ENCODE data around the gene SLC25A17. TPM values are rescaled to one million over a fixed set of nuclear protein-coding genes. Genes with fewer than 3 reads are reported as not detected.
"Not testable (repeated sequence)": the region's sequence is repeated elsewhere in the genome, so short reads cannot be mapped to it uniquely, and the experiment has no call there.

Gene SLC25A17
- total RNA-seq, 1 experiment from 2014 or later = 28.1 TPM

DNA sequence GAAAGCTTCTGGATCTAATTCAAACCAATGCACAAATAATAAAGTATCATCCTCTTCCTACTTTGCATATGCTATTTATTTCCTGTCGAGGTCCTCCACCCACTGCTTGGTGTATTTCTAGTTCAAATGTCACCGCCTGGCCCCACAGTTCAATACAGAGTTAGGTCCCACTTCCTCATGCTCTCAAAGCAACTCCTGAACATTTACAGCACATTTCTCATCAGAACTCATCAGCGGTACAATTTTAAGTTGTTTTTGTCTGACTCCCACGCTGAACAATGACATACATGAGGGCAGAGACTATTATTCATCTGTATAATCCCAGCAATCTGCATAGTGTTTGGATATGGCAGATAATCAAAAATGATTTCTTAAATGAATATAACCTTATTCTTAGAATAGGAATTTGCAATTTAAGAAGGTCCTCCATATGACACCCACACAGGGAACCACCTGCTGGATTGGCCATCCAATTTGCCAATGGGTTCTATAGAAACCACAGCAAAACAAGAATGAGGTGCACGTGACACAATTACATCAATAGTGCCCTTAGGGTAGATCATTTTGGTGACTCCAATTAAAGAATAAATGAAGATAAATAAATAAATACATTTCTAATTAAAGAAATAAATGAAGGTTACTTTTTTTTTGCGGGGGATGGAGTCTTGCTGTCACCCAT is 54.2 kb downstream of the SLC25A17 start:
- Histone ChIP-seq H3F3A (ENCODE audit: insufficient read depth, low read depth) (peaks cover 3% of the 10 kb centered on the region; the same call in 1 of the 2 replicates), H3K4me3 (no peak overlapping the region), H2AFZ (no peak overlapping the region), H4K20me1 (ENCODE audit: insufficient read depth) (no peaks in the 10 kb centered on the region), H3K79me2 (ENCODE audit: low read depth) (no peaks in the 10 kb centered on the region), H3K4me2 (no peak overlapping the region), H3K9me2 (ENCODE audit: insufficient read depth) (no peaks in the 10 kb centered on the region), H3K36me3 (ENCODE audit: low read depth) (peaks cover 8% of the 10 kb centered on the region; the same call in 1 of the 2 replicates), H3K9me3 (ENCODE audit: insufficient read depth, low read depth) (no peaks in the 10 kb centered on the region), H3K4me1 (replicated peaks; ENCODE audit: insufficient read depth) (no peaks in the 10 kb centered on the region), H3K27ac (no peak overlapping the region), H3K27me3 (ENCODE audit: insufficient read depth, low read depth) (no peaks in the 10 kb centered on the region)
- intact Hi-C loops (cut with micrococcal nuclease; ENCODE audit: unreplicated experiment) = no loop called here
- POLR2A ChIA-PET (ENCODE audit: unreplicated experiment) = interaction anchor here (0.6 kb wide), 1 partner anchor 174 kb away, joined by 4 read pairs; no protein-coding TSS in a partner anchor
- CTCF ChIA-PET = no interaction called here
- BruUV-seq (replicated peaks) = no TSS peak
- TF ChIP-seq EZH2 (IDR thresholded peaks at IDR 0.05; ENCODE audit: low read depth) (no peak), CTCF (conservative IDR thresholded peaks at IDR 0.05) (no peak)
- no peak for DNase-seq

GRCh38 chr22:40759294-40759840 is 59.8 kb downstream of the SLC25A17 start:
- H3K27ac ChIP-seq = no peak overlapping the region
- no peaks in the 10 kb centered on the region for H3K79me2 ChIP-seq (ENCODE audit: low read depth)
- no peak for DNase-seq
- no peaks in the 10 kb centered on the region for H3K27me3 ChIP-seq (ENCODE audit: insufficient read depth, low read depth)
- no peaks in the 10 kb centered on the region for H3K9me3 ChIP-seq (ENCODE audit: insufficient read depth, low read depth)
- H2AFZ ChIP-seq = no peak overlapping the region
- no peaks in the 10 kb centered on the region for H4K20me1 ChIP-seq (ENCODE audit: insufficient read depth)
- CTCF ChIA-PET = interaction anchor here (0.6 to 1.9 kb wide), 10 partner anchors 13 to 322 kb away, joined by 3 to 18 read pairs (median 8); no protein-coding TSS in a partner anchor
- peaks cover 14% of the 10 kb centered on the region for H3F3A ChIP-seq (ENCODE audit: insufficient read depth, low read depth)
- intact Hi-C loops (cut with micrococcal nuclease; ENCODE audit: unreplicated experiment) = no loop called here
- peaks cover 22% of the 10 kb centered on the region for H3K4me1 ChIP-seq (replicated peaks; ENCODE audit: insufficient read depth)
- no peak overlapping the region for H3K4me3 ChIP-seq
- H3K4me2 ChIP-seq = no peak overlapping the region
- TF ChIP-seq CTCF (conservative IDR thresholded peaks at IDR 0.05) (no peak), EZH2 (IDR thresholded peaks at IDR 0.05; ENCODE audit: low read depth) (no peak)
- no TSS peak for BruUV-seq (replicated peaks)
- H3K9me2 ChIP-seq (ENCODE audit: insufficient read depth) = no peaks in the 10 kb centered on the region
- no peaks in the 10 kb centered on the region for H3K36me3 ChIP-seq (ENCODE audit: low read depth)
- POLR2A ChIA-PET (ENCODE audit: unreplicated experiment) = interaction anchor here (0.7 kb wide), 1 partner anchor 44 kb away, joined by 7 read pairs; no protein-coding TSS in a partner anchor

DNA sequence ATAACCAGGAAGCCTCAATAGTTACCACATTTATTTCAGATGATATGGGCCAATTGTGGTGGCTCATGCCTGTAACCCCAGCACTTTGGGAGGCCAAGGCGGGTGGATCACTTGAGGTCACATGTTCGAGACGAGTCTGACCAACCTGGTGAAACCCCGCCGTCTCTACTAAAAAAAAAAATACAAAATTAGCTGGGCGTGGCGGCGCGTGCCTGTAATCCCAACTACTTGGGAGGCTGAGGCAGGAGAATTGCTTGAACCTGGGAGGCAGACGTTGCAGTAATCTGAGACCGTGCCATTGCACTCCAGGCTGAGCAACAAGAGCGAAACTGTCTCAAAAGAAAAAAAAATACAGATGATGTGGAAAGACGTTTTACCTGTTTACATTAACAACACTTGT is 60.3 kb downstream of the SLC25A17 start:
- DNase-seq; H2AFZ ChIP-seq; H3K27me3 ChIP-seq (ENCODE audit: insufficient read depth, low read depth); H3K79me2 ChIP-seq (ENCODE audit: low read depth); H4K20me1 ChIP-seq (ENCODE audit: insufficient read depth); BruUV-seq (replicated peaks); H3K27ac ChIP-seq; H3K9me2 ChIP-seq (ENCODE audit: insufficient read depth); intact Hi-C loops (cut with micrococcal nuclease; ENCODE audit: unreplicated experiment); H3K4me2 ChIP-seq; H3K36me3 ChIP-seq (ENCODE audit: low read depth); H3K9me3 ChIP-seq (ENCODE audit: insufficient read depth, low read depth); H3K4me3 ChIP-seq: not testable (repeated sequence)
- ChIA-PET CTCF (interaction anchor here (1.9 kb wide), 1 partner anchor 75 kb away, joined by 13 read pairs; no protein-coding TSS in a partner anchor), POLR2A (ENCODE audit: unreplicated experiment) (interaction anchor here (0.5 to 0.7 kb wide), 2 partner anchors 11 to 43 kb away, joined by 3 to 7 read pairs; no protein-coding TSS in a partner anchor)
- Histone ChIP-seq H3K4me1 (replicated peaks; ENCODE audit: insufficient read depth) (peaks cover 22% of the 10 kb centered on the region), H3F3A (ENCODE audit: insufficient read depth, low read depth) (peaks cover 14% of the 10 kb centered on the region)
